HepG2 (cell line): ENCODE measurements around the gene ERMARD. TPM values are rescaled to one million over a fixed set of nuclear protein-coding genes. Genes with fewer than 3 reads are reported as not detected.

Experiments
- ATAC-seq: fragments of 200-7000 bp; cut with Tn5 transposase; 3 replicates; pipeline ENCODE4 v1.9.1; 2020; ENCODE audit warnings: mild to moderate bottlenecking, moderate library complexity
- Bru-seq: library from RNA; stranded (reverse); fragments of 400-500 nt; gene quantifications from one replicate; lab custom pipeline; 2021; lab: Mats Ljungman, UMichigan
- BruChase-seq, 2 experiments: library from RNA; stranded (reverse); fragments of 400-500 nt; gene quantifications; one replicate each; lab custom pipeline; 2021; lab: Mats Ljungman, UMichigan
- BruUV-seq: library from RNA; stranded (reverse); fragments of 400-500 nt; replicated peaks from 2 replicates; lab custom pipeline; 2021; lab: Mats Ljungman, UMichigan
- CTCF ChIA-PET: fragments of 300-600 bp; formaldehyde crosslinking; extraction: SDS; loops from one replicate; lab custom pipeline; 2021; ENCODE audit warnings: low total read pairs, inconsistent platforms, low intra/inter-chr PET ratio; lab: Yijun Ruan, JAX
- POLR2A ChIA-PET: fragments of 350-600 bp; sonication (Branson Sonifier 250); formaldehyde crosslinking; loops from one replicate; lab custom pipeline; 2020; ENCODE audit warnings: antibody characterized with exemption, inconsistent platforms; lab: Yijun Ruan, JAX
- DNase-seq: peaks from one replicate; pipeline ENCODE4 v3.0.0-alpha.2; 2015; ENCODE audit warnings: low spot score
- FAIRE-seq: peaks from 3 replicates; lab custom pipeline; 2011; peaks lifted over from hg19 to GRCh38; lab: Jason Lieb, UNC
- H2AFZ ChIP-seq: one replicate; pipeline ENCODE4 v1.6.1; 2011; ENCODE audit warnings: low read length, inconsistent platforms
- H3K27ac ChIP-seq: fragments of 300-600 bp; 3 replicates; pipeline ENCODE4 v1.8.0; 2011; ENCODE audit warnings: mixed run types, mild to moderate bottlenecking, mixed read lengths, low read length, inconsistent platforms; ENCODE audit not compliant: insufficient read depth; ENCODE audit errors: extremely low read length
- H3K27me3 ChIP-seq, 2 experiments: fragments of 200-600 bp in 1 of 2; 2 replicates in 1 of 2; 3 replicates in 1 of 2; pipeline versions ENCODE4 v1.6.0 to v1.8.0; 2011; ENCODE audit warnings: low read length in 2 of 2, mild to moderate bottlenecking in 2 of 2, moderate library complexity in 2 of 2, inconsistent platforms in 1 of 2; ENCODE audit not compliant: insufficient read depth in 2 of 2, control insufficient read depth in 1 of 2
- H3K36me3 ChIP-seq, 2 experiments: fragments of 200-600 bp in 1 of 2; replicated peaks in 1 of 2; 2 replicates in 1 of 2; 3 replicates in 1 of 2; pipeline versions ENCODE4 v1.5.1 to v1.8.0; 2011; ENCODE audit warnings: low read length in 2 of 2, inconsistent platforms in 1 of 2; ENCODE audit not compliant: insufficient read depth in 2 of 2, control insufficient read depth in 1 of 2
- H3K4me1 ChIP-seq: 2 replicates; pipeline ENCODE4 v1.5.1; 2012; ENCODE audit warnings: low read length, inconsistent platforms; ENCODE audit not compliant: insufficient read depth
- H3K4me2 ChIP-seq: 2 replicates; pipeline ENCODE4 v1.6.0; 2011; ENCODE audit warnings: low read depth, low read length, inconsistent platforms
- H3K4me3 ChIP-seq, 3 experiments: fragments of 200-600 bp in 1 of 3; sonication (generic), shearing (Covaris generic) in 1 of 3; replicated peaks in 1 of 3; 2 replicates each; pipeline ENCODE4 v1.5.1; 2011 to 2016; ENCODE audit warnings: low read length in 3 of 3, inconsistent platforms in 2 of 3, low read depth in 2 of 3, mild to moderate bottlenecking in 2 of 3, control low read depth in 1 of 3, mixed read lengths in 1 of 3; ENCODE audit not compliant: insufficient read depth in 1 of 3
- H3K79me2 ChIP-seq: one replicate; pipeline ENCODE4 v1.6.1; 2011; ENCODE audit warnings: low read length, inconsistent platforms; ENCODE audit not compliant: insufficient read depth
- H3K9ac ChIP-seq: 2 replicates; pipeline ENCODE4 v1.6.0; 2011; ENCODE audit warnings: mild to moderate bottlenecking, low read depth, low read length, inconsistent platforms; ENCODE audit not compliant: insufficient read depth
- H3K9me3 ChIP-seq: 2 replicates; pipeline ENCODE4 v1.5.1; 2012; ENCODE audit warnings: mild to moderate bottlenecking, low read length
- H4K20me1 ChIP-seq: 2 replicates; pipeline ENCODE4 v1.6.0; 2011; ENCODE audit warnings: inconsistent platforms, mild to moderate bottlenecking, low read length, moderate library complexity; ENCODE audit not compliant: insufficient read depth
- ADNP ChIP-seq: sonication (generic); formaldehyde crosslinking; IDR thresholded peaks from 2 replicates; pipeline ENCODE4 v1.4.0; 2020; ENCODE audit warnings: missing genetic modification reagents
- ELK4 ChIP-seq: sonication (generic); formaldehyde crosslinking; IDR thresholded peaks from 2 replicates; pipeline ENCODE4 v1.9.0; 2021; ENCODE audit warnings: missing genetic modification reagents, borderline replicate concordance
- GABPB1 ChIP-seq: IDR thresholded peaks from 2 replicates; pipeline ENCODE4 v1.6.1; 2016; ENCODE audit warnings: mild to moderate bottlenecking, missing genetic modification reagents, moderate library complexity, missing compliant biosample characterization
- GATAD2A ChIP-seq: IDR thresholded peaks from 2 replicates; pipeline ENCODE4 v1.6.1; 2016
- GFI1 ChIP-seq: sonication (generic); formaldehyde crosslinking; IDR thresholded peaks from 2 replicates; pipeline ENCODE4 v1.5.0; 2020; ENCODE audit warnings: missing genetic modification reagents, mild to moderate bottlenecking, borderline replicate concordance
- NCOA1 ChIP-seq: sonication (generic); formaldehyde crosslinking; IDR thresholded peaks from 2 replicates; pipeline ENCODE4 v1.9.0; 2021; ENCODE audit warnings: missing genetic modification reagents
- NCOA2 ChIP-seq: sonication (generic); formaldehyde crosslinking; IDR thresholded peaks from 2 replicates; pipeline ENCODE4 v1.8.0; 2022; ENCODE audit warnings: inconsistent platforms
- NONO ChIP-seq, 2 experiments: fragments of 450-650 bp in 1 of 2; sonication (generic) in 1 of 2; formaldehyde crosslinking in 1 of 2; IDR thresholded peaks in 1 of 2; conservative IDR thresholded peaks in 1 of 2; 2 replicates each; pipeline versions ENCODE4 v1.6.1 to v1.8.0; 2017 to 2022; ENCODE audit warnings: mild to moderate bottlenecking in 1 of 2, missing genetic modification reagents in 1 of 2, moderate library complexity in 1 of 2
- RFX3 ChIP-seq: IDR thresholded peaks from 2 replicates; pipeline ENCODE4 v1.6.1; 2016; ENCODE audit warnings: missing biosample characterization, missing genetic modification reagents
- SAP130 ChIP-seq: IDR thresholded peaks from 2 replicates; pipeline ENCODE4 v1.6.1; 2016; ENCODE audit warnings: low read depth
- WIZ ChIP-seq: sonication (generic); formaldehyde crosslinking; IDR thresholded peaks from 2 replicates; pipeline ENCODE4 v1.5.1; 2020; ENCODE audit warnings: mild to moderate bottlenecking, missing genetic modification reagents
- ZBTB7A ChIP-seq: sonication (generic); formaldehyde crosslinking; IDR thresholded peaks from 2 replicates; pipeline ENCODE4 v1.8.0; 2022; ENCODE audit warnings: mild to moderate bottlenecking, missing genetic modification reagents
- ZMAT5 ChIP-seq: sonication (generic); formaldehyde crosslinking; IDR thresholded peaks from 2 replicates; pipeline ENCODE4 v1.5.0; 2020; ENCODE audit warnings: mild to moderate bottlenecking, low read depth, missing genetic modification reagents, borderline replicate concordance
- ZNF547 ChIP-seq: sonication (generic); formaldehyde crosslinking; IDR thresholded peaks from 2 replicates; pipeline ENCODE4 v1.5.1; 2020; ENCODE audit warnings: mild to moderate bottlenecking, missing genetic modification reagents
- ZNF562 ChIP-seq: sonication (generic); formaldehyde crosslinking; IDR thresholded peaks from 2 replicates; pipeline ENCODE4 v1.8.0; 2022; ENCODE audit warnings: missing genetic modification reagents, borderline replicate concordance
- ZNF615 ChIP-seq: sonication (generic); formaldehyde crosslinking; IDR thresholded peaks from 2 replicates; pipeline ENCODE4 v1.5.0; 2020; ENCODE audit warnings: mild to moderate bottlenecking, missing genetic modification reagents, borderline replicate concordance
- ZNF644 ChIP-seq: IDR thresholded peaks from 2 replicates; pipeline ENCODE4 v1.6.1; 2016; ENCODE audit warnings: low read depth
- WGBS: methylation state at CpG from one replicate; pipeline ENCODE4 v1.1.6; 2017; ENCODE audit warnings: low lambda C conversion rate; 5-methylcytosine and 5-hydroxymethylcytosine counted together
- in situ Hi-C: cut with HindIII; loops from 2 replicates; pipeline ENCODE4 v1.10.0; 2017; ENCODE audit warnings: low pct_unique_long_range_greater_than_20kb; ENCODE audit not compliant: extremely low pct_ligation_motif_present
- intact Hi-C: fragments of 100-400 bp; cut with micrococcal nuclease; formaldehyde crosslinking; loops from one replicate; pipeline ENCODE4 v1.10.0; 2022; ENCODE audit not compliant: unreplicated experiment
- long read RNA-seq, 2 experiments: library from RNA in 1 of 2; library from polyadenylated mRNA in 1 of 2; stranded (forward) in 1 of 2; unstranded in 1 of 2; transcript quantifications; one replicate each; pipeline ENCODE4 v2.0.0, GENCODE V29; 2019 to 2022
- polyA minus RNA-seq, 3 experiments: library from RNA; depleted of rRNA, polyadenylated mRNA; stranded (reverse); fragments of >200 nt; gene quantifications; 2 replicates each; pipeline ENCODE4 v1.2.3, GENCODE V29; 2011; ENCODE audit warnings: low replicate concordance in 1 of 3
- polyA plus RNA-seq, 8 experiments: library from polyadenylated mRNA; depleted of rRNA in 3 of 8; stranded (reverse) in 7 of 8; unstranded in 1 of 8; fragments of >200 nt; fragmentation: Illumina TruSeq in 4 of 8; extraction: Trizol in 4 of 8; gene quantifications; 2 replicates each; pipeline versions ENCODE4 v1.2.1 to v1.2.3, GENCODE V29; 2011 to 2016; ENCODE audit warnings: low read depth in 4 of 8, missing spikeins in 1 of 8, mixed read lengths in 1 of 8; ENCODE audit not compliant: insufficient read depth in 1 of 8
- total RNA-seq, 5 experiments: library from RNA; depleted of rRNA; stranded (reverse); fragments of >200 nt; fragmentation: Illumina TruSeq; extraction: Trizol; gene quantifications; 2 replicates each; pipeline ENCODE4 v1.2.3, GENCODE V29; 2016; ENCODE audit warnings: low read depth in 1 of 5

The ERMARD gene
- total RNA-seq (2016; rRNA removed; fragmentation: Illumina TruSeq; extraction: Trizol), result 8.4 and 10.7 TPM in 2 replicates
- total RNA-seq (2016; cell fraction: cytosol; rRNA removed; fragmentation: Illumina TruSeq; extraction: Trizol; ENCODE audit: low read depth), result 5.5 and 7.1 TPM in 2 replicates
- 7.1 and 13.2 TPM in 2 replicates for total RNA-seq (2016; cell fraction: insoluble cytoplasmic fraction; rRNA removed; fragmentation: Illumina TruSeq; extraction: Trizol)
- 7.3 and 7.5 TPM in 2 replicates for total RNA-seq (2016; cell fraction: membrane; rRNA removed; fragmentation: Illumina TruSeq; extraction: Trizol)
- 16.6 and 17.0 TPM in 2 replicates for total RNA-seq (2016; cell fraction: nucleus; rRNA removed; fragmentation: Illumina TruSeq; extraction: Trizol)
- polyA plus RNA-seq (2011; rRNA removed), result 8.8 and 11.6 TPM in 2 replicates
- 6.1 and 7.4 TPM in 2 replicates for polyA plus RNA-seq (2011; cell fraction: cytosol; rRNA removed)
- polyA plus RNA-seq (2011; cell fraction: nucleus; rRNA removed), result 35.0 and 45.3 TPM in 2 replicates
- polyA plus RNA-seq (2012), result 7.7 and 8.9 TPM in 2 replicates
- polyA plus RNA-seq (2016; cell fraction: cytosol; fragmentation: Illumina TruSeq; extraction: Trizol; ENCODE audit: low read depth), result 1.9 and 2.2 TPM in 2 replicates
- 4.8 and 5.9 TPM in 2 replicates for polyA plus RNA-seq (2016; cell fraction: insoluble cytoplasmic fraction; fragmentation: Illumina TruSeq; extraction: Trizol; ENCODE audit: low read depth)
- 2.4 and 3.3 TPM in 2 replicates for polyA plus RNA-seq (2016; cell fraction: membrane; fragmentation: Illumina TruSeq; extraction: Trizol; ENCODE audit: low read depth)
- 28.4 and 29.0 TPM in 2 replicates for polyA plus RNA-seq (2016; cell fraction: nucleus; fragmentation: Illumina TruSeq; extraction: Trizol; ENCODE audit: insufficient read depth, low read depth)
- 6.3 TPM in 2 replicates for polyA minus RNA-seq (2011; rRNA and poly(A)+ RNA removed; ENCODE audit: low replicate concordance)
- 2.4 and 4.4 TPM in 2 replicates for polyA minus RNA-seq (2011; cell fraction: cytosol; rRNA and poly(A)+ RNA removed)
- polyA minus RNA-seq (2011; cell fraction: nucleus; rRNA and poly(A)+ RNA removed), result 10.9 and 14.3 TPM in 2 replicates
- percentile 57 among the genes with signal in this experiment for Bru-seq, nascent RNA
- percentile 63 among the genes with signal in this experiment for BruChase-seq, experiment 1, labeled RNA remaining after a 6-hour chase
- percentile 60 among the genes with signal in this experiment for BruChase-seq, experiment 2, labeled RNA remaining after a 2-hour chase
- long read RNA-seq, experiment 1, partial matches to known transcripts, result 2 of 5 reads
- long read RNA-seq, experiment 1, other reads (novel, unspliced or antisense), result 1 of 5 reads
- long read RNA-seq, experiment 2, partial matches to known transcripts, result 1 of 5 reads
- long read RNA-seq, experiment 2, other reads (novel, unspliced or antisense), result 4 of 5 reads

- Histone ChIP-seq H3K4me2 (peak within 1 kb of the TSS; percentile 90), H3K4me1 (peaks cover 48% of the 10 kb centered on the region), H3K27me3 (no peaks in the 10 kb centered on the region; a peak in 1 of 5 replicates), H3K27ac (peak within 1 kb of the TSS; percentile 96), H3K4me3 (peak within 1 kb of the TSS; percentile 88 to 91 (median 90)), H3K9ac (peak within 1 kb of the TSS; percentile 95), H2AFZ (peak within 1 kb of the TSS; percentile 20), H3K36me3 (no peaks in the 10 kb centered on the region), H3K9me3 (no peaks in the 10 kb centered on the region), H4K20me1 (no peaks in the 10 kb centered on the region), H3K79me2 (peaks cover 19% of the 10 kb centered on the region)
- CTCF ChIA-PET, result no interaction called here
- ATAC-seq (peak; percentile 95), DNase-seq (peak; percentile 96), FAIRE-seq (no peak)
- WGBS, result 2% methylated on average over 32 of the region's 90 CpGs
- POLR2A ChIA-PET, result interaction anchor here (0.8 to 4.9 kb wide), 26 partner anchors 8 to 802 kb away, joined by 3 to 92 read pairs (median 6); partner anchors contain the start of genes C6orf120, PHF10, PSMB1 and TBP
- BruUV-seq, result no TSS peak
- in situ Hi-C loops, result loop anchor here (5.0 kb wide), 1 partner anchor 801 kb away; the partner anchor contains the start of genes PSMB1 and TBP
- intact Hi-C loops, result loop anchor here (1.0 to 2.0 kb wide), 5 partner anchors 26 to 803 kb away; partner anchors contain the start of genes C6orf120, TBP and WDR27
- TF ChIP-seq NONO (IDR thresholded peaks at IDR 0.05) (no peak), NONO (CRISPR knock-in tag; conservative IDR thresholded peaks at IDR 0.05) (peak; percentile 100), ADNP (0 out of 2 replicates have a peak, but pooled peaks have one; percentile 60), NCOA1 (peak; percentile 94), ZNF547 (CRISPR knock-in tag) (peak; percentile 97), ZBTB7A (CRISPR knock-in tag) (peak; percentile 81), NCOA2 (CRISPR knock-in tag) (peak; percentile 66), ZNF562 (CRISPR knock-in tag) (no peak), ZMAT5 (CRISPR knock-in tag) (no peak), GFI1 (peak; percentile 92), ZNF615 (peak; percentile 95; the same call in 1 of the 2 replicates), GATAD2A (CRISPR knock-in tag) (peak; percentile 76), ZNF644 (no peak), SAP130 (CRISPR knock-in tag) (peak; percentile 99), ELK4 (CRISPR knock-in tag) (peak; percentile 90; the same call in 1 of the 2 replicates), RFX3 (CRISPR knock-in tag) (no peak; the same call in 1 of the 2 replicates), GABPB1 (CRISPR knock-in tag) (peak; percentile 98), WIZ (CRISPR knock-in tag) (peak; percentile 66; the same call in 1 of the 2 replicates)
These were observed at the start of gene ERMARD, which contains the start of gene DYNLT2 for GRCh38 chr6:169751242-169752073. ERMARD (plus strand) TSS chr6:169751622; CDS start chr6:169751658, 36 bp downstream. DYNLT2 (minus strand) TSS chr6:169751572; CDS start chr6:169751458, 114 bp downstream.
